ENCODE data around the gene FBLN1. TPM values are rescaled to one million over a fixed set of nuclear protein-coding genes. Genes with fewer than 3 reads are reported as not detected.

Gene FBLN1
- total RNA-seq, 2 donors from 2014 or later = 226 to 305 TPM

DNA sequence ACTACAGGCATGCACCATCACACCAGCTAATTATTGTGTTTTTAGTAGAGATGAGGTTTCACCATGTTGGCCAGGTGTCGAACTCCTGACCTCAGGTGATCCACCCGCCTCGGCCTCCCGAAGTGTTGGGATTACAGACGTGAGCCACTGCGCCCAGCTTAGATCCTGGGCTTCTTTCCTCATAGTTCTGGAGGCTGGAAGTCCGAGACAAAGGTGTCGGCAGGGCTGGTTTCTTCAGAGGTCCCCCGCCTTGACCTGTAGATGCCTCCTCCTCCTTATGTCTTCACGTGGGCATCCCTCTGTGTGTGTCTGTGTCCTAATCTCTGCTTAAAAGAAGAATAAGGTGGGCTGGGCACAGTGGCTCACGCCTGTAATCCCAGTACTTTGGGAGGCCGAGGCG lies 44.2 kb upstream of the FBLN1 start:
- Mint-ChIP-seq H3K4me1 (no peaks in the 10 kb centered on the region), H3K4me3 (no peak overlapping the region), H3K27ac (no peak overlapping the region), H3K27me3 (ENCODE audit: insufficient read depth) (no peaks in the 10 kb centered on the region), H3K36me3 (ENCODE audit: low read depth) (no peaks in the 10 kb centered on the region), H3K9me3 (peaks cover 10% of the 10 kb centered on the region)
- Histone ChIP-seq H3K36me3 (ENCODE audit: control insufficient read depth, insufficient read depth, low read length) (no peaks in the 10 kb centered on the region), H3K4me3 (ENCODE audit: low read length) (no peak overlapping the region), H3K9ac (ENCODE audit: extremely low read depth, low read length, poor library complexity, severe bottlenecking) (no peak overlapping the region), H3K27me3 (ENCODE audit: control insufficient read depth, insufficient read depth, low read length, poor library complexity, severe bottlenecking) (no peaks in the 10 kb centered on the region), H3K4me1 (ENCODE audit: control insufficient read depth, insufficient read depth, low read length) (no peaks in the 10 kb centered on the region), H3K9me3 (ENCODE audit: control insufficient read depth, low read length) (no peaks in the 10 kb centered on the region), H3K27ac (ENCODE audit: low read depth, low read length) (no peak overlapping the region)
- 86 to 93% methylated on average over 9 to 13 of the region's 13 CpGs for WGBS, 2 experiments (ENCODE audit: insufficient coverage in 1 of 2, insufficient read length in 1 of 2)
- no peak for DNase-seq
- TF ChIP-seq, protein P1, sequence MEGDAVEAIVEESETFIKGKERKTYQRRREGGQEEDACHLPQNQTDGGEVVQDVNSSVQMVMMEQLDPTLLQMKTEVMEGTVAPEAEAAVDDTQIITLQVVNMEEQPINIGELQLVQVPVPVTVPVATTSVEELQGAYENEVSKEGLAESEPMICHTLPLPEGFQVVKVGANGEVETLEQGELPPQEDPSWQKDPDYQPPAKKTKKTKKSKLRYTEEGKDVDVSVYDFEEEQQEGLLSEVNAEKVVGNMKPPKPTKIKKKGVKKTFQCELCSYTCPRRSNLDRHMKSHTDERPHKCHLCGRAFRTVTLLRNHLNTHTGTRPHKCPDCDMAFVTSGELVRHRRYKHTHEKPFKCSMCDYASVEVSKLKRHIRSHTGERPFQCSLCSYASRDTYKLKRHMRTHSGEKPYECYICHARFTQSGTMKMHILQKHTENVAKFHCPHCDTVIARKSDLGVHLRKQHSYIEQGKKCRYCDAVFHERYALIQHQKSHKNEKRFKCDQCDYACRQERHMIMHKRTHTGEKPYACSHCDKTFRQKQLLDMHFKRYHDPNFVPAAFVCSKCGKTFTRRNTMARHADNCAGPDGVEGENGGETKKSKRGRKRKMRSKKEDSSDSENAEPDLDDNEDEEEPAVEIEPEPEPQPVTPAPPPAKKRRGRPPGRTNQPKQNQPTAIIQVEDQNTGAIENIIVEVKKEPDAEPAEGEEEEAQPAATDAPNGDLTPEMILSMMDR (conservative IDR thresholded peaks at IDR 0.05) = no peak

DNA sequence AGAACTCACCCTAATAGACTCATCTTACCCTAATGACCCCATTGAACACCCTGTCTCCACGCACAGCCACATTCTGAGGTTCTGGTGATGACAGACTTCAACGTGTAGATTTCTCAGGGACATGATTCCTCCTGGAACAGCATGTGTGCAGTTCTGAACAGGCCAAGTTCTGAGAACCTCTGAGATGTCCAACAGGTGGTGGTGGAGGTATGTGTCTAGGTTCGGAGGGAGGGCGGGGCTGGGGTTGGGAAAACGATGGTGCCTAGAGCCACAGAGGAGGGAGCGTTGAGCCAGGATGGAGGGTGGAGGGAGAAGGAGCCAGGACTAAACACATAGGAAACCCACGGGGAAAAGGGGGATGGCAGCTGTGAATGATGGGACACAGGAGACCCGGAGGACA lies 43.4 kb upstream of the FBLN1 start:
- WGBS, 2 experiments (ENCODE audit: insufficient coverage in 1 of 2, insufficient read length in 1 of 2) = 92 to 100% methylated on average over 6 to 8 of the region's 8 CpGs
- Mint-ChIP-seq H3K4me3 (no peak overlapping the region), H3K36me3 (ENCODE audit: low read depth) (peaks cover 1% of the 10 kb centered on the region), H3K4me1 (no peaks in the 10 kb centered on the region), H3K27me3 (ENCODE audit: insufficient read depth) (no peaks in the 10 kb centered on the region), H3K9me3 (peaks cover 15% of the 10 kb centered on the region), H3K27ac (no peak overlapping the region)
- Histone ChIP-seq H3K4me3 (ENCODE audit: low read length) (no peak overlapping the region), H3K9me3 (ENCODE audit: control insufficient read depth, low read length) (no peaks in the 10 kb centered on the region), H3K27ac (ENCODE audit: low read depth, low read length) (no peak overlapping the region), H3K9ac (ENCODE audit: extremely low read depth, low read length, poor library complexity, severe bottlenecking) (no peak overlapping the region), H3K4me1 (ENCODE audit: control insufficient read depth, insufficient read depth, low read length) (no peaks in the 10 kb centered on the region), H3K36me3 (ENCODE audit: control insufficient read depth, insufficient read depth, low read length) (no peaks in the 10 kb centered on the region), H3K27me3 (ENCODE audit: control insufficient read depth, insufficient read depth, low read length, poor library complexity, severe bottlenecking) (no peaks in the 10 kb centered on the region)
- no peak for DNase-seq
- TF ChIP-seq, protein P1 (conservative IDR thresholded peaks at IDR 0.05) = no peak

DNA sequence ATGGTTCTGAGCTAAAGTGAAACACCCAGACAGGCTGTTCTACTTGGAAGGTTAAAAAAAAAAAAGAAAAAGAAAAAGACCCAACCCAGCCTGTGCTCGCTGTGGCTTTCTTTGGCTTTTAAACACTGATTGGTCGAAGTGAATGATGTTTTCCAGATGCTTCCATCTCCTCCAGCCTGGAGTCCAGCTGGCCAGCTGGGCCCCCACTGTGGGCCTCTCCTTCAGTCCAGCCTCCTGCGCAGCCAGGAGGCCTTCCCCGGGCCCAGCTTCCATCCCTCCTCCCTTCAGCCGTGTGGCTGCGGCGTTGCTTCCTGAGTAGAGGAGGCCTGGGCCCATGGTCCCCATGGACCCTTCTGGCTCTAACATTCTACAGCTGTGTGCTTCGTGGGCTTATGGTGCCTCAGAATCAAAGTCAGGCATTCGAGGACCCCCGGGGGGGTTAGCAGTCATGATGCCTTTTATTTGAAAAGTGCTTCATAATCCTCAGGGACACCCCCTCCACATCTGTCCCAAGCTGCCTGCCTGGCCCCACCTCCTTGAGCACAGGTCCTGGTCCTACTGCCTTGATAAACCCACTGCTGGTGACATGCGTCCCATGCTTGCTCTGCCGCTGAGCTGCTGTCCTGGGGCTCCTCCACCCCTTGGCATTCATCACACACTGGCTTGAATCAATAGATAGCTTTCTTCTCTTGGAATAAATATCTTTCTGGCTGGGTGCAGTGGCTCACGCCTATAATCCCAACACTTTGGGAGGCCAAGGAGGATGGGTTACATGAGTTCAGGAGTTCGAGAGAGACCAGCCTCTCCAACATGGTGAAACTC lies 42.2 kb upstream of the FBLN1 start:
- H3K9me3 Mint-ChIP-seq = peaks cover 21% of the 10 kb centered on the region

More for the DNA sequence above, 42.2 kb upstream of the FBLN1 start:
- Histone ChIP-seq H3K4me1 (ENCODE audit: control insufficient read depth, insufficient read depth, low read length) (no peaks in the 10 kb centered on the region), H3K9me3 (ENCODE audit: control insufficient read depth, low read length) (no peaks in the 10 kb centered on the region), H3K36me3 (ENCODE audit: control insufficient read depth, insufficient read depth, low read length) (no peaks in the 10 kb centered on the region), H3K27ac (ENCODE audit: low read depth, low read length) (no peak overlapping the region), H3K9ac (ENCODE audit: extremely low read depth, low read length, poor library complexity, severe bottlenecking) (no peak overlapping the region), H3K27me3 (ENCODE audit: control insufficient read depth, insufficient read depth, low read length, poor library complexity, severe bottlenecking) (no peaks in the 10 kb centered on the region), H3K4me3 (ENCODE audit: low read length) (no peak overlapping the region)
- 83 to 84% methylated on average over 9 to 14 of the region's 14 CpGs for WGBS, 2 experiments (ENCODE audit: insufficient coverage in 1 of 2, insufficient read length in 1 of 2)
- H3K27me3 Mint-ChIP-seq (ENCODE audit: insufficient read depth) = no peaks in the 10 kb centered on the region
- no peak overlapping the region for H3K4me3 Mint-ChIP-seq
- H3K27ac Mint-ChIP-seq = no peak overlapping the region
- TF ChIP-seq, protein P1 (conservative IDR thresholded peaks at IDR 0.05) = no peak
- peaks cover 1% of the 10 kb centered on the region for H3K36me3 Mint-ChIP-seq (ENCODE audit: low read depth)
- no peaks in the 10 kb centered on the region for H3K4me1 Mint-ChIP-seq
- no peak for DNase-seq

All from endodermal cell (in vitro differentiated cells).